Measurements from ENCODE around the gene CENPI.
A peak's percentile ranks its signal among the peaks of the same experiment; 100 is the strongest.
"Not testable (repeated sequence)": the region's sequence is repeated elsewhere in the genome, so short reads cannot be mapped to it uniquely, and the experiment has no call there.

Gene CENPI

GRCh38 chrX:101097546-101098453 is at the start of gene CENPI:
CENPI (plus strand) TSS chrX:101098204; CDS start chrX:101101071, 2,867 bp downstream.
- peak; percentile 77 for DNase-seq (ENCODE audit: low read depth)

GRCh38 chrX:101051153-101051548 is 46.9 kb upstream of the CENPI start:
- DNase-seq (ENCODE audit: low read depth), result no peak

GRCh38 chrX:101051549-101052302 is 46.3 kb upstream of the CENPI start, which contains the start of gene TRMT2B:
TRMT2B (minus strand) TSS chrX:101052111; CDS start chrX:101042289, 9,822 bp downstream.
- peak; percentile 56 for DNase-seq (ENCODE audit: low read depth)

GRCh38 chrX:101056551-101056950 is 41.5 kb upstream of the CENPI start:
- DNase-seq (ENCODE audit: low read depth), result not testable (repeated sequence)

- DNase-seq (ENCODE audit: low read depth), result no peak
Observed at GRCh38 chrX:101057093-101057714, 40.8 kb upstream of the CENPI start.

GRCh38 chrX:101062176-101062575 is 35.8 kb upstream of the CENPI start:
- no peak for DNase-seq (ENCODE audit: low read depth)

- DNase-seq (ENCODE audit: low read depth), result no peak
Observed at GRCh38 chrX:101071582-101071981, 26.4 kb upstream of the CENPI start.

GRCh38 chrX:101078716-101079598 is 19.0 kb upstream of the CENPI start, which contains the start of gene TMEM35A:
TMEM35A (plus strand) TSS chrX:101078879; CDS start chrX:101079003, 124 bp downstream.
- no peak for DNase-seq (ENCODE audit: low read depth)

- no peak for DNase-seq (ENCODE audit: low read depth)
Observed at GRCh38 chrX:101079736-101080270, 18.2 kb upstream of the CENPI start.

- no peak for DNase-seq (ENCODE audit: low read depth)
Observed at GRCh38 chrX:101080326-101081124, 17.5 kb upstream of the CENPI start.

GRCh38 chrX:101081231-101081630 is 16.8 kb upstream of the CENPI start:
- no peak for DNase-seq (ENCODE audit: low read depth)

- no peak for DNase-seq (ENCODE audit: low read depth)
Observed at GRCh38 chrX:101091817-101092216, 6.2 kb upstream of the CENPI start.

- DNase-seq (ENCODE audit: low read depth), result no peak
Observed at GRCh38 chrX:101108284-101108683, 10.3 kb downstream of the CENPI start.

- no peak for DNase-seq (ENCODE audit: low read depth)
Observed at GRCh38 chrX:101117701-101118100, 19.7 kb downstream of the CENPI start.

- DNase-seq (ENCODE audit: low read depth), result no peak
Observed at GRCh38 chrX:101136235-101136634, 38.2 kb downstream of the CENPI start.

Measured in stimulated activated CD8-positive, alpha-beta memory T cell treated with anti-CD3 and anti-CD28 coated beads, Interleukin-15, amount 100 ng/mL, for 1 hour (primary cell).